Measurements from ENCODE around the gene SLFN14.
"Not testable (repeated sequence)": the region's sequence is repeated elsewhere in the genome, so short reads cannot be mapped to it uniquely, and the experiment has no call there.

Gene SLFN14

GRCh38 chr17:35519906-35520442, 40.6 kb downstream of the SLFN14 start:
- DNase-seq: no peak

GRCh38 chr17:35519439-35519838, 41.2 kb downstream of the SLFN14 start:
- no peak for DNase-seq

GRCh38 chr17:35518431-35518830, 42.2 kb downstream of the SLFN14 start:
- DNase-seq: not testable (repeated sequence)

- no peak for DNase-seq
Observed at GRCh38 chr17:35515027-35515426, 45.6 kb downstream of the SLFN14 start.

GRCh38 chr17:35514564-35514963, 46.1 kb downstream of the SLFN14 start:
- DNase-seq: no peak

All from RPMI8226 (cell line).